Measurements from ENCODE around the gene CLDN17. TPM values are rescaled to one million over a fixed set of nuclear protein-coding genes. Genes with fewer than 3 reads are reported as not detected.

Gene CLDN17
- total RNA-seq, 2 experiments from 2014 or later, result not detected

DNA sequence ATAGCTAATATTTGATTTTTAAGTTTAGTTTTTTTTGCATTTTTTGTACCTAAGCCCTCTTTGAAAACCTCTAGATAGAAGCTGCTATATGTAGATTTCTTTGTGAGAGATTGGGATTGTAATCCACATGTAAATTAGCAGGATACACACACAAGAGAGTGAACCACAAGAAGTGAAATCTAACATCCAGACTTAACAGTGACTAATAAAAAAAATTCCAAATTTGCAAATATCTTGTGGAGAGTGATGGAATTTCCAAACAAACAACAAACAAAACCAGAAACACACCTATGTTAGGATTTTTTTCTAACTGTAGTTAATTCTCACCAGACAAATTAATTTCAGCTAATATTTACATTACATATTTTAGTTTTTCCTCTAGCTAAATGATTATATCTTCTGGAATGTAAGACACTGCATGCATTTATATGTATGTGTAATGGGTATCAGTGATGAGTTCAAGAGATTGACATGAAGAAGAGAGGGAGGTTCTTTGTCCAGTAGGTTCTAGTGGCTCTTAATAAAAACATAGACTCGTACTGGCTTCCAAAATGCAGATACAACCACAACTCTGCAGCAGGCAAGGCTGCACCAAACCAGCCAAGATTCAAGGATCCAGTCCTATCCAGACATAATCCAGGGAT lies 12.8 kb downstream of the CLDN17 start:
- ATAC-seq (ENCODE audit: poor library complexity) (no peak), DNase-seq (no peak)
- Mint-ChIP-seq H3K27ac (no peak overlapping the region), H3K27me3 (no peaks in the 10 kb centered on the region), H3K4me1 (ENCODE audit: low read depth) (no peaks in the 10 kb centered on the region), H3K9me3 (peaks cover 2% of the 10 kb centered on the region), H3K36me3 (ENCODE audit: low read depth) (no peaks in the 10 kb centered on the region), H3K4me3 (no peak overlapping the region)
- no peak overlapping the region for H3K27ac ChIP-seq (ENCODE audit: low read depth in 1 of 2, low read length in 2 of 2)
- ChIA-PET POLR2A (no interaction called here), CTCF (interaction anchor here (0.7 kb wide), 1 partner anchor 8 kb away, joined by 3 read pairs; no protein-coding TSS in a partner anchor)
- intact Hi-C loops (cut with DNase I, micrococcal nuclease), result no loop called here
- no peaks in the 10 kb centered on the region for H3K4me1 ChIP-seq (ENCODE audit: insufficient read depth, low read length)
- H3K4me3 ChIP-seq (ENCODE audit: low read length), result no peak overlapping the region
- H3K36me3 ChIP-seq (ENCODE audit: insufficient read depth, low read length), result no peaks in the 10 kb centered on the region
- no peaks in the 10 kb centered on the region for H3K9me3 ChIP-seq (ENCODE audit: control insufficient read depth in 1 of 2, insufficient read depth in 1 of 2, low read length in 2 of 2)
- no peaks in the 10 kb centered on the region for H3K27me3 ChIP-seq (ENCODE audit: control insufficient read depth in 1 of 2, insufficient read depth in 2 of 2, low read length in 2 of 2)
- TF ChIP-seq, protein P1, sequence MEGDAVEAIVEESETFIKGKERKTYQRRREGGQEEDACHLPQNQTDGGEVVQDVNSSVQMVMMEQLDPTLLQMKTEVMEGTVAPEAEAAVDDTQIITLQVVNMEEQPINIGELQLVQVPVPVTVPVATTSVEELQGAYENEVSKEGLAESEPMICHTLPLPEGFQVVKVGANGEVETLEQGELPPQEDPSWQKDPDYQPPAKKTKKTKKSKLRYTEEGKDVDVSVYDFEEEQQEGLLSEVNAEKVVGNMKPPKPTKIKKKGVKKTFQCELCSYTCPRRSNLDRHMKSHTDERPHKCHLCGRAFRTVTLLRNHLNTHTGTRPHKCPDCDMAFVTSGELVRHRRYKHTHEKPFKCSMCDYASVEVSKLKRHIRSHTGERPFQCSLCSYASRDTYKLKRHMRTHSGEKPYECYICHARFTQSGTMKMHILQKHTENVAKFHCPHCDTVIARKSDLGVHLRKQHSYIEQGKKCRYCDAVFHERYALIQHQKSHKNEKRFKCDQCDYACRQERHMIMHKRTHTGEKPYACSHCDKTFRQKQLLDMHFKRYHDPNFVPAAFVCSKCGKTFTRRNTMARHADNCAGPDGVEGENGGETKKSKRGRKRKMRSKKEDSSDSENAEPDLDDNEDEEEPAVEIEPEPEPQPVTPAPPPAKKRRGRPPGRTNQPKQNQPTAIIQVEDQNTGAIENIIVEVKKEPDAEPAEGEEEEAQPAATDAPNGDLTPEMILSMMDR (IDR thresholded peaks at IDR 0.05), result no peak

DNA sequence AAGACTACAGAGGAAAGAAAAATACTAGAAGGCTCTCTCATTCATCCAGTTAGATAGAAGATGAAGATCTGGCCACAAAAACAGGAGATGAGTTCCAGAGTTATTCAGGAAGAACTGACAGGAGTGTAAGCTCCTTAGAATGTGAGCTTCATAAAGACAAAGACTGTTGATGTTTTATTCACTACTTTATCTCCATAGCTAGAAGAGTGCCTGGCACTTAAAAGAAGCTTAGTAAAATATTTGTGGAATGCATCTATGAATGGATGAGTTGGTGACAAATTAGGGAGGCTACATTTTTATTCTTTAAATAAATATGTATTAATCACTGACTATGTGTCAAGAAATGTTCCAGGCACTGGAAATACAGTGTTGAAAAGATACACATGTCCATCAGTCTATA lies 13.8 kb downstream of the CLDN17 start:
- Mint-ChIP-seq H3K9me3 (peaks cover 2% of the 10 kb centered on the region), H3K27ac (no peak overlapping the region), H3K27me3 (no peaks in the 10 kb centered on the region), H3K4me1 (ENCODE audit: low read depth) (no peaks in the 10 kb centered on the region), H3K4me3 (no peak overlapping the region), H3K36me3 (ENCODE audit: low read depth) (no peaks in the 10 kb centered on the region)
- Histone ChIP-seq H3K9me3 (ENCODE audit: control insufficient read depth in 1 of 2, insufficient read depth in 1 of 2, low read length in 2 of 2) (no peaks in the 10 kb centered on the region), H3K4me1 (ENCODE audit: insufficient read depth, low read length) (no peaks in the 10 kb centered on the region), H3K27me3 (ENCODE audit: control insufficient read depth in 1 of 2, insufficient read depth in 2 of 2, low read length in 2 of 2) (no peaks in the 10 kb centered on the region), H3K36me3 (ENCODE audit: insufficient read depth, low read length) (no peaks in the 10 kb centered on the region), H3K27ac (ENCODE audit: low read depth in 1 of 2, low read length in 2 of 2) (no peak overlapping the region), H3K4me3 (ENCODE audit: low read length) (no peak overlapping the region)
- intact Hi-C loops (cut with DNase I, micrococcal nuclease), result no loop called here
- DNase-seq (no peak), ATAC-seq (ENCODE audit: poor library complexity) (no peak)
- ChIA-PET POLR2A (interaction anchor here (0.6 kb wide), 1 partner anchor 9 kb away, joined by 3 read pairs; no protein-coding TSS in a partner anchor), CTCF (no interaction called here)
- TF ChIP-seq, protein P1 (IDR thresholded peaks at IDR 0.05), result no peak

- peaks cover 0 to 3% of the 10 kb centered on the region in 2 experiments for H3K9me3 ChIP-seq (ENCODE audit: control insufficient read depth in 1 of 2, insufficient read depth in 1 of 2, low read length in 2 of 2)
- no peaks in the 10 kb centered on the region for H3K4me1 ChIP-seq (ENCODE audit: insufficient read depth, low read length)
- H3K27me3 ChIP-seq (ENCODE audit: control insufficient read depth in 1 of 2, insufficient read depth in 2 of 2, low read length in 2 of 2), result no peaks in the 10 kb centered on the region
- DNase-seq (no peak), ATAC-seq (ENCODE audit: poor library complexity) (no peak)
- H3K27ac ChIP-seq (ENCODE audit: low read depth in 1 of 2, low read length in 2 of 2), result no peak overlapping the region
- no peaks in the 10 kb centered on the region for H3K36me3 Mint-ChIP-seq (ENCODE audit: low read depth)
- H3K4me3 ChIP-seq (ENCODE audit: low read length), result no peak overlapping the region
- intact Hi-C loops (cut with DNase I, micrococcal nuclease), result no loop called here
- H3K4me3 Mint-ChIP-seq, result no peak overlapping the region
- CTCF ChIA-PET, result no interaction called here
- TF ChIP-seq, protein P1 (IDR thresholded peaks at IDR 0.05), result no peak
- peaks cover 2% of the 10 kb centered on the region for H3K9me3 Mint-ChIP-seq
- no peaks in the 10 kb centered on the region for H3K27me3 Mint-ChIP-seq
- no peaks in the 10 kb centered on the region for H3K36me3 ChIP-seq (ENCODE audit: insufficient read depth, low read length)
- H3K4me1 Mint-ChIP-seq (ENCODE audit: low read depth), result no peaks in the 10 kb centered on the region
- H3K27ac Mint-ChIP-seq, result no peak overlapping the region
- POLR2A ChIA-PET, result no interaction called here
Observed at GRCh38 chr21:30148906-30149305, 17.7 kb downstream of the CLDN17 start.

All from CD4-positive, alpha-beta T cell (primary cell).